HG03159 (cell line): ENCODE measurements around the gene NCKAP5L.

Experiments
- ATAC-seq: cut with Tn5 transposase; IDR thresholded peaks from one replicate; pipeline ENCODE4 v1.9.1; 2021; ENCODE audit warnings: mild to moderate bottlenecking, moderate library complexity; ENCODE audit not compliant: unreplicated experiment

NCKAP5L gene

DNA sequence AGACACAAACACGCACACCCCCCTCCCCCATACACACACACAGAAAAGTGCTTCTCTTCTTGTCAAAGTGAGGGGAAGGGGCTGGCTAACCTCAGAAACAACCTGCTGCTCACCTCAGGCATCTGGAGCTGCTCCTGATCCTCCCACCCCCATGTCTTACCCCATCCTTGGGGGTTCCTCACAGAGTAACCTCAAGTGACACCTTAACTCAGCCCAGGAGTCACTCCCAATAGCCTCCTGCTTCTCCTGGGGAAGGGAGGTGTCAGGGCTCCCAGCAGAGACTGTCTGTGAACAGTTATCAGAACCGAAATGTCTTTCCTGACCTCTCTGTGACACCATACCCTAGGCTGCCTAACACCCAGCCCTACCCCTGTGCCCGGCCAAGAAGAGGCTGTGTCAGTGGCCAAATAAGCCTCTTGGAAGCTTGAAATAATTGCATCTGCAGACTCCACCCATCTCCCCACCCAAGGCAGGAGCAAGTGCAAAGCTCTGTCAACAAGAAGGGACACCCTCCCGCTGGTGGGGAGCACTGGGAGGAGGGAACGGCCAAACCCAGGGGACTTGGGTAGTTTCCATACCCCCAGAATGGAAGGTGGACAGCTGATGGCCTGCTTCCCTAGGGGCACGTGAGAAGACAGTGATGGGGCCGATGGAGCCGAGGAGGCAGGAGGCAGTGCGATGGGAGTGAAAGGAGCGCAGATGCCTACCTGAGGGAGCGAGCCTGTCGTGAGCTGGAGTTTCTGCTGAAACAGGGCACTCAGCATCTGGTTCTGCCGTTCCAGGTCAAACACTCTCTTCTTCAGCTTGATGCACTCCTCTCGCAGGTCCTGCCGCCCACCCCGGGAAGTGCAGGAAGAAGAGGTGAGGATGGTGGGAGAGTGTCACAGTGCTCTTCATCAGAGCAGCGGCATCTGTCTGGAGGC is 26.8 kb downstream of the NCKAP5L start:
- ATAC-seq, result no peak

DNA sequence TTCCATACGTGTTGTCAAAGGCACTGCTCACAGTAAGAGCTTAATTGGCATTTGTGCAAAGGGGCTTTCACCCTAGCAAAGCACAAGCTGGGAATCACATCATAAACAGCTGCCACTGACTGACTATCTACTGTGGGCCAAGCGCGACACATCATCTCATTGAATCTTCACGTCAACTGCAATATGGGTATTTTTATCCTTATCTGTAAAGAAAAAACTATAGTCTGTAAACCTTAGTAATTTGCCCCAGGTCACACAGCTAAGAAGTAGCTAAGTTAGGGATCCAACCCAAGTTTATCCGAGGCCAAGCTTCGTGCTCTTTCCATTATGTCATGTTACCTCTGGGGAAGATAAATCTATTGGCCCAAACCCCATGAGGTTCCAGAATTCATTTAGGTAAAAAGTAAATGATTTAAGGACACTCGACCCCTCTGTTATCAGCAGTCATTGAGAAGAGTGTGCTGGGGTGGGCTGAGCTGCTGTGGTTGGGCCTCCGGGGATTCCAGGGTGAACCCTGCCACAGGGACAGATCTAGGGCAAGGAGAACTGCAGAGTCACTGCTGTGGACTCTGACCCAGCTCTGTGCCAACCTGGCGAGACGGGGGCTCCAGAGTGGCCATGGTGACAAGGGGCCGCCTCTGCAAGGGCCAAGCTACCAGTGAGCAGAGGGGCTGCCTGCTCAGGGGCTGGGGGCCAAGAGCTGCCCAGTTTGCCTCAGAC is 27.6 kb downstream of the NCKAP5L start:
- ATAC-seq, result no peak

DNA sequence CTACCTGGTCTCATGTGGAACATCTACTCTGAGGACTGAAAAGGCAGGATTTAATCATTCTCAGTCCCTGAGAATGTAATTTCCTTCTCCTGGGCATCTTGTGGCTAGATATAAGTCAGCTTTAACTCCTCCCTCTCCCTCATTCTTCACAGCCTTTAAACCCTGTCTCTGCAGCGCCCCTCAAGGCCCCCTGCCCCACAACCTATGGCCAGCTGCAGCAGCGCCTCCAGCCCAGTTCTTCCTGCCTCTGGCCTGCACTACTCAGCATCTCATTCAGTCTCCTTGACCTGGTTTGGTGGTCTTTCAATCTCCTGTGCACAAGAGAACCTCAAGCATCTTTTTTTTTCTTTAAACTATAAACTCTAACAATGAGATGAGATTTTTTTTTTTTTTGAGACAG is 29.3 kb downstream of the NCKAP5L start:
- no peak for ATAC-seq

DNA sequence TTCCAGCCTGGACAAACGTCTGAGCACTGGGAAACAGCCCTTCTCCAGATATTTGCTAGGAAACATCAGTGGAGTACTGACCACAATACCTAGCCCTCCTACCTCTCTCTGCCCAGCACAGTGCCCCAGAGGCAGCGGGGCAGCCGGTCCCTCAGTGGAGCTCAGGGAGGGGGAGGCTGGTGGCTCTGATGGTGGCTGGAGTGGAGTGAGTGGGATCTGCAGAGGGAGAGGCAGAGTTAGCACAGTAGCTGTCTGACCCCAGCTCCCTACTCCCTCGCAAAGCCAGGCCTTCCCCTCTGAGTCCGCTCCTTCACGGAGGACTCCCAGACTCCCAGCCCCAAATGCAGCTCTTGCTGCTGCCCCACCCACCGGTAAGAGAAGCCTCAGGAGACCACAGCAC is 30.0 kb downstream of the NCKAP5L start:
- no peak for ATAC-seq

DNA sequence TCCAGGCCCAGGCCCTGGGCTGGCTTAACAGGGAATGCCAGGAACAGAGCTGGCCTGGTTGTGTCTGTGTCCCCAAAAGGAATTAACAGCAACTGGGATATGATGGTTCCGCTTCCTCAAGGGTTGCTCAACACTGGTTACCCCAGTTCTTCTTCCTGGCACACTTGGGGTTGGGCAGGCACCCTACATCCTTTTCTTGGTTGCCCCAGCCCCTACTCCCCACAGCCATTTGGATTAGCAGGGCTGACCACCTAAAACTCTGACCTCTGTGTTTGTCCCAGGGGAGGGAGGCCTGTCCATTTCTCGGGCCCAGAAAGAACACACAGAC is 30.8 kb downstream of the NCKAP5L start:
- ATAC-seq, result no peak

DNA sequence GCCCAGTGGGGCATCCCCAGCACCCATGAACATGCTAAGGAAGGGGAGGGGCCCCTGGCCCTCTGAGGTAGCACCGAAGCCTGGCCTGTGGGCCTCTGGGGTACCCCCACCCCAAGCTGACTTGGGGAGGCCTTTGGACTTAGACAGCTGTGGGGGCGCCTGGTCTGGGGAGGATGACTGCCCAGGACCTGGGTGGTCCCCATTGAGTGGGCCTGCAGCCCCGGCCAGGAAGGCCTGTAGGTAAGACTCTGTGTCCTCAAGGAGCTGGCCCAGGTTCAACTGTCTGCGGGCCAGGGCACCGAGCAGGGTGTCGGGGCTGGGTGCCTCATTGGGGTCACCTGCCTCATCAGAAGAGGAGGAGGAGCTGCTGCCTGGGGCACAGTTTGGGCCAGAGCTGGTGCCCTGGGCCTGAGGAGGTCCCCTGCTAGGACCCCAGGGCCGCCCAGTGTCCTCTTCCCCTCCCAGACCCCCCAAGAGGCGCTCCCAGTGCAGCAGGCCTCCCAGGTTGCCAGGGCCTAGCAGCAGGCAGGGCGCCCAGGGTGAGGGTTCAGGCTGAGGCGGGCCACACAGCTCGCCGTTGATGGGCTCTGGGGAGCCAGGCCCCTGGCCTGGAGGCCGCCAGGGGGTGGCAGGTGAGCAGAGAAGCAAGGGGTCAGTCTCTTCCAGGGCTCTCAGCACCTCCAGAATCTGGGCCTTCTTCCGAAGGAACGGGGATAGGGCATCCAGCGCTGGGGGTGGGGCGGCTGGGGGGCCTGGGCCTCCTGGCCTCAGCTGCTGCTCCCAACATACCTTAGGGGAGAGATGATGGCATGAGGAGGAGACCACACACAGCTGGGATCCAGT is 31.4 kb downstream of the NCKAP5L start:
- ATAC-seq, result no peak

DNA sequence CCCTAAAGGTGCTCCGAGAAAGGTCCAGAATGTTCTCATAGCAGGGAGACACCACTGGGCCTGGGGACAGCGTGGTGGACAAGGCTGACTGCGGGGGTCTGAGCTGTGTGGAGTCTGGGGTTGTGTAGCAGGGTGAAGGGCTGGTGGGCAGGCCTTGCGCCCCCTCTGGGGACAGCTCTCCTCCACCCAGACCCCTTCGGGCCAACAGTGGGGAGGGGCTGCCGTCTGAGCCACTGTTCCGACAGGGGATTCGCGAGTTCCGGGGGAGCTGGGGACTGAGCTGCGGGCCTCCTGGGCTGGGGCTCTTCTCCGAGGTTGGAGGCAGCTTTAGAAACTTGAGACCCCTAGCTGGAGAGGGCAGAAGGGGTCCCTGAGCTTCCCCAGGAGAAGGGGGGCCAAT is 32.1 kb downstream of the NCKAP5L start:
- no peak for ATAC-seq

DNA sequence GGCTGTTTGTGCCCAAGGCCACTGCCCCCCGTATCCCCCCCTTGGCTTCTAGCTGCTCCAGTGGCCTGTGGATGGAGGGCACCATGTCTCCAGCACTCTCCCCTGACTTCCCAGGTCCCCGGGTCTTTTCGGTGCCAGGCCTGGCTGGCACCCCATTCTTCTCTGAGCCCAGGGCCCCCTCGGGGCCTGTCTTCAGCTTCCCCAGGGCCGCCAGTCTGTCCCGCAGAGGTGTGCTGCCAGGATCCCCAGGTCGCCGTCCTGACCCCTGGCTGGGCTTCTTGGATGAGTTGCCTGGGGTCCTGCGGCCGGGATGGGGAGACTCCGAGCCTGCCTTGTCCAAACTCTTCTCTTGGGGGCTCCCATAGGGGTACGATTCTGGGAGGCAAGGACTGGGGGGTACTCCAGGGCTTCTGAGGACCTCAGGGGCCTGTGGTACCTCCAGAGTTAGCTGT is 32.5 kb downstream of the NCKAP5L start:
- no peak for ATAC-seq

DNA sequence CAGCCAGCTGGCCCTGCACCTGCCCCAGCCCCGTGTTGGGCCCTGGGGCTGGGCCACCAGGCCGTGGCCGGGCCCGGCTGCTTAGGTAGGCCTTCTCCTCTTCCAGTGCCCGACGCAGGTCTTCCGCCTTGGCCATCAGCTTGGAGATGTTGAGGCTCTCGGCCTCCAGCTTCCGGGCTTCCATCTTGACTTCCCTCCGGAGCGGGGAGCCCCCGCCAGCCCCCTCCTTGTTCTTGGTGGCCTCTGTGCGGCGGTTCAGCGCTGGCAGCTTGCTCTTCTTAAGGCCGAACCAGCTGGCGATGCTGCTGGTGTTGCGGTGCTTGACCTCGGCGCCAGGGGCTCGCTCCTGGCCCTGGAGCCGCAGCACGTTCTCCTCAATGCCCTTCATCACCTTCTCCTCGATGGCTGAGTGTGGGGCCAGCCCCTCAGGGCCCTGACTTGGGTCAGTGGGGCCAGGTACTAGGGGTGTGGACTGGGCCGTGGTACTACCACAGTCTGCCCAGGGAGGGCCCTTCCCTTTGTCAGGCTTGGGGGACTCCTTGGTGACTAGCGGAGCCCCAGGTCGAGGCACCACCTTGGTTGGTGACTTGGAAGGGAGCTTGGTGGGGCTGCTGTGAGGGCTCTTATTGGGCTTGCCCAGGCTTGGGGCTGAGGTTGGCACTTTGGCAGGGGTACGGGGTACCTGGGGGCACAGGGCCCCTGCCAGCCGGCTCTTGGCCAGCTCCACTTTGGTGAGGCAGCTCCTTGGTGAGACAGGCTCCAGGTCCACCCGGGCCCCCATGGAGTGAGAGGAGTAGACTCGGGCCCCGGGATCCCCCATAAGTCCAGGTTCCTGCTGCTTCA is 33.2 kb downstream of the NCKAP5L start:
- no peak for ATAC-seq

DNA sequence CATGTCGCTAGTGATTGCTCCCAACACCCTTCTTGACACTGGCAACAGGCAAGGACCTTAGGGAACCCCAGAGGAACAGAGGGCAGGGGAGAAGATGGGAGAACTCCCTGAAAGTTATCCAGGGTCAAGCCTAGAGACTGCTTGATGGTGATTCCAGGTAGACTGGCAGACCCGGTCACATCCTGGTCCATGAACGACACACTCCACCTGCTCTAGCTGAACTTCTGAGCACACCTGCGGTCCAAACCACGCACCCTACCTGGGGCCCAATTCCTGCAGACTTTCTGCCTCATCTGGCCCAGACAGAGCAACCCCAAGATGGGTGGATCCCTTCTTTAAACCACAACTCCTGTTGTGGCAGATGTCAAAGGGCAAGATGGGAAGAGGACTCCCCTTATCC is 34.2 kb downstream of the NCKAP5L start:
- no peak for ATAC-seq

DNA sequence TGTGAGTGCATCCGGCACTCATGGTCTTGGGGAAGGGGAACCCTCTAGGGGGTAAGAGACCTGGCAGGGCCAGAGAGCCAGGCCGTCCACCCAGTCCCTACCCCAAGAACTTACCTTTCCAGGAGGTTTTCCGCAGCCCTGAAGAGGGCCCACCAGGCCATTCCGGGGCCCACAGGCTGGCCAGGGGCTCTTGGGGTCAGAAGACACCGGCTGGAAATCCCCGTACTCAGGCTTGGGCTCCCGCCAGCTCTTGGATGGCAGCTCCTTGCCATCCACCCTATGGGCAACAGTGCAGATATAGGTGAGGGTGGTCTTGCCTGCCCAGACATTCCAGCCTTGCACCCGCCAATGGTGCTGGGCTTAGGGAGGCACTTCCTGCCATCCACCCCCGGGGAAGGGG is 34.6 kb downstream of the NCKAP5L start:
- ATAC-seq, result no peak

DNA sequence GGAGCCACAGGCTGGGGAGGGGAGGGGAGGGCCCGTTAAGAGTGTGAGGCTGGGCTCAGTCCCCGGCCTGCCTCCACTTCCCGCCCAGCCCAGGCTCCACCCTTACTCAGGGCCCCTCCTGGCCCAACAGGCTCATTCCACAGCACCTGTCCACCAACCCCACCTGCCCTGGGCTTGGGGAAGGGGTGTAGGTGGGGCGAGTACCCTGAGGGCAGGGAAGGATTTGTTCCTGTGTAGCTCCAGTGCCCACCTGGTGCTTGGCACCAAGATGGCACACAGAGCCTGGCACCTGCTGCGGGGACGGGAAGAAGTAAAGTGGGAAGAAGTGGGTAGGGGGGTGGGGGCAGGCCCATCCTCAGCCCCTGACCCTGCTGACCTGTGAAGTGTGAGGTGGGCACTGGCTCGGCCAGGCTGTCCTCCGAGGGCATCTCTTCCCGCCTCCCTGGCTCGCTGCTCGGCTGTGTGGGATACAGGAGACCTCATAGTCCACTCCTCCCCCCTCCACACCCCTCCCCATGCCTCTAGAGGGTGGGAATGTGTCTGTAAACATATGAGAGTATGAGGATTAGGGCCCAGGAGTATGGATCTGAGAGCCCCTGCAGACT is 35.1 kb downstream of the NCKAP5L start:
- no peak for ATAC-seq

DNA sequence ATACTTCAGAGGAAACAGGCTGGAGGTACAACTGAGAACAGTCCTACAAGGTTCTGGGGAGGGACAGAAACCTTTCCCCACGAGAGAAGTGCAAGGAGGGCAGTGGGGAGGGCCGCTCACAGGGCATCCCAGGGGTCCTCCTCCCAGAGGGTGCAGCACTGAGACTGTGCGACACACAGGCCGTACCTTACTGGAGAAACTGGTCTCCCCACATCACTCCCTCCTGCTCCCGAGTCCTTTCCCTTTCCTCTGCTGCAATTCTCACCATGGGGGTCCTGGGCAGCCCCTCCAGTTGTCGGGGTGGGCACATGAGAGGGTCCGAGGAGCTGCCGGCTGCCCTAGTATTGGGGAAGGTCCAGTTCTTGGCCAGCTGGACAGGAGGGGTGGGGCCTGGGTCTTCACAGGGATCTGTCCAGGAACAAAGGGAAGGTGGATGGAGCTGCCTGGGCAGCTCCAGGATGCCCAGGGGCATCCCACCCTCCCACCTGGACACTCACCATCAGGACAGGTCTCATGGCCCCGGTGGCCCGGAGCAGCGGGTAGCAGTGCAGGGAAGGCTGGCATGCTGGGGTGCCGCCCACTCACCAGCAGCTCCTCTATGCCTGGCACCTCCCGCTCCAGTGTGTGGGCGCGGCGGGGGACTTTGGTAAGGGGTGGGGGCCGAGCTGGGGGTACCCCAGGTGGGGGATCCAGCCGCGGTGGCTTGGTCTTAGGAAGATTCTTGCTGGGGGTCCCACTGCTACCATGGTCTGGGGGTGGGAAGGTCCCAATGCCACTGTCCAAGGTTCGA is 35.8 kb downstream of the NCKAP5L start:
- no peak for ATAC-seq

DNA sequence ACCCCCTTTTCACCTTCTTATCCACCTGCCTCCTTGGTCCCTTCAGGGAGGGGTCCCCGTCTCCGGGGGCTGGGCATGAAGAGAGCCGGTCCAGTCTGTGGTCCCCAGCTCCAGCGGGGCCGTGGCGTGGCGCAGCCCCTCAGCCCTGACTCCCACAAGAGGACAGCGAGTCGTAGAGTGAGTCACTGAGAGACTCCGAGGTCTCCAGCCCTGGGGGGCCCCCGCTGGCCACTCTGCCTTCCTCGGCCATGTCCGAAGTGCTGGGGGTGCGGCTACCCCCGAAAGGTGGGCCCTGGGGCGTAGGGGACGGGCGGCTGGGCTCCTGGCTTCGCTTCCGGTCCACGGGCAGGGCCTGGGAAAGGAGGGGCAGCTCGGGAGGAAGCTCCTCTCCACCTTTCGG is 36.5 kb downstream of the NCKAP5L start:
- no peak for ATAC-seq

DNA sequence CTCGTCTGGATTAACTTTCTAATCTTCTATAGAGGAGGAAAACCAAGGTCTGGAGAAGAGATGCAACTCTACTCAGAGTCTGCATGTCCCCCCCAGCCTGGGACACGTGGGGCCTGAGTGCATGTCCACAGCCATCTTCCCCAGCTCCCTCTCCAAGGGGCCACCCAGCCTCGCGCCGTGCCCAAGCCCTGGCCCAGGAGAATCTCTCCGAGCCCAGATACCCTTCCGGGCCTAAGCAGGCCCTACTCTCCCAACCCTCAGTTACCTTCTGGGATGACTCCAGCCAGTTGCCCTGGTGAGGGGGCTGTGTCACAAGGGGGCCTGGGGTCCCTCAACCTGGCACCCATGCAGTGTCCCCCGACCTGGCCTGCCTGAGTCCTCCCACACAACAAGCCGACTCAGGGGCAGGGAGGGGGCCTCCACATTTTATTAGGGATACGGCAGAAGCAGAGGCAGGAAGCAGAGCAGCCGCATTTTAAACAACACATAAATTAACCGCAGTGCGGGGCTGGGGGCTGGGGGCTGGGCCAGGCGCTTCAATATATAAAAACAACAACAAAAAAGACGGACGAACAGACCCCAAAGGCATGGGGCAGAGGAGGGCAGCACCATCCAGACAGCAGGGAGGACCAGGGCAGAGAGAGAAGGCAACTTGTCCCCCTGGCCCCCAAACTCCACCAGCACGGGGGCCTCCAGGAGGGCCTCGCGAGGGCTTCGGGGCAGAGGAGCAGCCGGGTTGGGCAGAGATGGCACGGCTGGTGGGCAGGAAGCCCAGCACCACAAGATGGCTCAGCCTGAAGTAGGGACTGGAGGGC is 37.3 kb downstream of the NCKAP5L start:
- no peak for ATAC-seq

DNA sequence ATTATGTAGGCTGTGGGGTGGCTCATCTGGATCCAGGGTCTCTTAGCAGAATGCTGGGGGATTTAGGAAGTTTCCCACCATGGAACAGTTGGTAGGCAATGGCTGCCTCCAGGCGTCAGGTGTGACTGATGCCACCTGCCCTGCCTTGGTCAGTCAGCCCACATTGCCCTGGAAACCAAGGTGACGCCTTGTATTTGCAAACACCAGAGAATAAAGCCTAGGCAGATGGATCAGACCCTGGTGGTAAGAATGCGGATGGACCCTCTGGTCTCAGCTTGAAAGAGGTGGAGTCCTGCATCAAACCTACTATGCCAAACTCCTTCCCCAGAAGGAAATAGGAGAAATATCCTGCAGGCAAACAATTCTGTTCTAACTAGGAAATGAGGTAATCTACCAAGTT is 38.2 kb downstream of the NCKAP5L start:
- ATAC-seq, result no peak

DNA sequence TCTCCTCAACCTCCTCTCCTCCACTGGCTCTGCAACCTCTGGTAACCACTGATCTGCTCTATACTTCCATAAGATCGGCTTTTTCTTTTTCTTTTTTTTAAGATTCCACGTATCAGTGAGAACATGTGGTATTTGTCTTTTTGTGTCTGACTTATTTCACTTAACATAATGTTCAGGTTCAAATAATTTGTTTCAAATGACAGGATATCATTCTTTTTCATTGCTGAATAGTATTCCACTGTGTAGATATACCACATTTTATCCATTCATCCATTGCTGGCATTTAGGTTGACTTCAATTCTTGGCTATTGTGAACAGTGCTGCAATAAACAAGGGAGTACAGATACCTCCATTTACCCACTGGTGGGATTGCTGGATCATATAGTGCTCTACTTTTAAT is 40.5 kb downstream of the NCKAP5L start:
- no peak for ATAC-seq

DNA sequence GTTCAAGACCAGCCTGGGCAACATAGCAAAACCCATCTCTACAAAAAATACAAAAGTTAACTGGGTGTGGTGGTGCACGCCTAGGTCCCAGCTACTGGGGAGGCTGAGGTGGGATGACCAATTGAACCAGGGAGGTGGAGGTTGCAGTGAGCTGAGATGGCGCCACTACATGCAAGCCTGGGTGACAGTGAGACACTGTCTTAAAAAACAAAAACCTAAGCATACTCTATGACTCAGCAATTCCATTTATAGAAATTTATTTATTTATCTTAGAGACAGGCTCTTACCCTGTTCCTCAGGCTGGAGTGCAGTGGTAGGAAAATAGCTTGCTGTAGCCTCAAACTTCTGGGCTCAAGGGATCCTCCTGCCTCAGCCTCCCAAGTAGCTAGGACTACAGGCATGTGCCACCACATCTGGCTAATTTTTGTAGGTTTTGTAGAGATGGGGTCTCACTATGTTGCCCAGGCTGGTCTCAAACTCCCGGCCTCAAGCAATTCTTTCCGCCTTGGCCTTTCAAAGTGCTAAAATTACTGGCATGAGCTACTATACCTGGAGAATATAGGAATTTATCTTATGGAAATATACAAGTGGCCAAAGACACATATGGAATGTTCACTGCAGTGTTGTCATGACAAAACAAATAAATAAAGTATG is 43.3 kb downstream of the NCKAP5L start:
- ATAC-seq, result no peak
